H1 (cell line): ENCODE results near the gene TP73.

ENCODE experiments used
- BRCA1 ChIP-seq: IDR thresholded peaks from 2 replicates; pipeline ENCODE4 v1.6.1; 2012; ENCODE audit warnings: low read depth, low read length, improper control_type of control experiment
- EP300 ChIP-seq, 2 experiments: IDR thresholded peaks; 1 replicate in 1 of 2; 2 replicates in 1 of 2; pipeline ENCODE4 v1.6.1; 2011 to 2012; ENCODE audit warnings: low read depth in 2 of 2, low read length in 2 of 2, mild to moderate bottlenecking in 2 of 2, borderline replicate concordance in 1 of 2, inconsistent platforms in 1 of 2, moderate library complexity in 1 of 2
- GABPA ChIP-seq: IDR thresholded peaks from 2 replicates; pipeline ENCODE4 v1.6.1; 2011; ENCODE audit warnings: mild to moderate bottlenecking, low read length, moderate library complexity, borderline replicate concordance; ENCODE audit not compliant: insufficient read depth
- JUN ChIP-seq: IDR thresholded peaks from 2 replicates; pipeline ENCODE4 v1.6.1; 2011; ENCODE audit warnings: low read depth, mild to moderate bottlenecking, improper control_type of control experiment, low read length
- KDM1A ChIP-seq: fragments of 200-600, 300-600 bp; sonication (generic); IDR thresholded peaks from 2 replicates; pipeline ENCODE4 v1.7.1; 2016; ENCODE audit warnings: mild to moderate bottlenecking, low read length, borderline replicate concordance
- MAFK ChIP-seq: IDR thresholded peaks from 2 replicates; pipeline ENCODE4 v1.6.1; 2012; ENCODE audit warnings: low read depth, mild to moderate bottlenecking, improper control_type of control experiment, low read length
- NRF1 ChIP-seq: IDR thresholded peaks from 2 replicates; pipeline ENCODE4 v1.6.1; 2011; ENCODE audit warnings: mild to moderate bottlenecking, low read depth, low read length, improper control_type of control experiment
- POLR2A ChIP-seq, 2 experiments: IDR thresholded peaks; 1 replicate in 1 of 2; 2 replicates in 1 of 2; pipeline ENCODE4 v1.6.1; 2011; ENCODE audit warnings: low read depth in 2 of 2, low read length in 2 of 2, mild to moderate bottlenecking in 2 of 2; ENCODE audit errors: control extremely low read depth in 1 of 2
- POLR2AphosphoS5 ChIP-seq: IDR thresholded peaks from 2 replicates; pipeline ENCODE4 v1.6.1; 2011; ENCODE audit warnings: low read depth, low read length
- SP1 ChIP-seq: IDR thresholded peaks from 2 replicates; pipeline ENCODE4 v1.6.1; 2011; ENCODE audit warnings: low read depth, low read length
- TEAD4 ChIP-seq: IDR thresholded peaks from 2 replicates; pipeline ENCODE4 v1.6.1; 2012; ENCODE audit warnings: low read depth, low read length, inconsistent platforms, mixed read lengths
- ZNF274 ChIP-seq: IDR thresholded peaks from 2 replicates; pipeline ENCODE4 v1.7.0; 2012; ENCODE audit warnings: low read length, borderline replicate concordance; ENCODE audit errors: extremely low read depth
- TF ChIP-seq, protein P1 (sequence below): IDR thresholded peaks from 2 replicates; pipeline ENCODE4 v1.6.1; 2012; ENCODE audit warnings: inconsistent platforms
- TF ChIP-seq, protein P2 (sequence below), 3 experiments: IDR thresholded peaks; 1 replicate in 2 of 3; 2 replicates in 1 of 3; pipeline versions ENCODE4 v1.5.1 to v1.6.1; 2011; ENCODE audit warnings: low read length in 3 of 3, mild to moderate bottlenecking in 3 of 3, inconsistent platforms in 2 of 3, low read depth in 1 of 3, moderate library complexity in 1 of 3; ENCODE audit not compliant: insufficient read depth in 1 of 3; ENCODE audit errors: control extremely low read depth in 1 of 3

DNA sequence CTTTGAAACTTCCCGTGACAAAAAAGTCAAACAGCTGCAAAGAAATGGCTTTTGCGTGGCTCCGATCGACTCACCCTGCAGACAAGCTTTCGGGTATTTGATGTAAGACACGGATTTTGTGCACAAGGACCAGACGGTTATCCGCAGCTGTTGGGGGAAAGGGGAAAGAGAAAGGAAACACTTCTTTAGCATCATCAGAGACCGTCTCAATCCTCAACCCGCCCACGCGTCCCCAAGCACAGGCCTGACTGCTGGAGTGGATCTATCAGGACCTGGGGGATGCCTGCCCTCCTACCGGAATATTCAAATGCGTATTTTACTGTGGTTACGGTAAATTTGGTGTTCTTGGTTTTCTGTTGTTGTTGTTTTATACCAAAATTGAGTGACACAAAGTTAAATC lies 13.6 kb upstream of the TP73 start:
- no peak for TF ChIP-seq GABPA
- TF ChIP-seq, protein P1, sequence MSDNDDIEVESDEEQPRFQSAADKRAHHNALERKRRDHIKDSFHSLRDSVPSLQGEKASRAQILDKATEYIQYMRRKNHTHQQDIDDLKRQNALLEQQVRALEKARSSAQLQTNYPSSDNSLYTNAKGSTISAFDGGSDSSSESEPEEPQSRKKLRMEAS = no peak
- no peak for TF ChIP-seq BRCA1
- TF ChIP-seq SP1 = no peak
- no peak for TF ChIP-seq EP300 (IDR thresholded peaks at IDR 0.05; ENCODE audit: borderline replicate concordance in 1 of 2, low read depth in 2 of 2, low read length in 2 of 2)
- TF ChIP-seq, protein P2, sequence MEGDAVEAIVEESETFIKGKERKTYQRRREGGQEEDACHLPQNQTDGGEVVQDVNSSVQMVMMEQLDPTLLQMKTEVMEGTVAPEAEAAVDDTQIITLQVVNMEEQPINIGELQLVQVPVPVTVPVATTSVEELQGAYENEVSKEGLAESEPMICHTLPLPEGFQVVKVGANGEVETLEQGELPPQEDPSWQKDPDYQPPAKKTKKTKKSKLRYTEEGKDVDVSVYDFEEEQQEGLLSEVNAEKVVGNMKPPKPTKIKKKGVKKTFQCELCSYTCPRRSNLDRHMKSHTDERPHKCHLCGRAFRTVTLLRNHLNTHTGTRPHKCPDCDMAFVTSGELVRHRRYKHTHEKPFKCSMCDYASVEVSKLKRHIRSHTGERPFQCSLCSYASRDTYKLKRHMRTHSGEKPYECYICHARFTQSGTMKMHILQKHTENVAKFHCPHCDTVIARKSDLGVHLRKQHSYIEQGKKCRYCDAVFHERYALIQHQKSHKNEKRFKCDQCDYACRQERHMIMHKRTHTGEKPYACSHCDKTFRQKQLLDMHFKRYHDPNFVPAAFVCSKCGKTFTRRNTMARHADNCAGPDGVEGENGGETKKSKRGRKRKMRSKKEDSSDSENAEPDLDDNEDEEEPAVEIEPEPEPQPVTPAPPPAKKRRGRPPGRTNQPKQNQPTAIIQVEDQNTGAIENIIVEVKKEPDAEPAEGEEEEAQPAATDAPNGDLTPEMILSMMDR (IDR thresholded peaks at IDR 0.05; ENCODE audit: control extremely low read depth in 1 of 3, insufficient read depth in 1 of 3, low read depth in 1 of 3, low read length in 3 of 3) = no peak
- no peak for TF ChIP-seq TEAD4
- TF ChIP-seq ZNF274 = no peak
- no peak for TF ChIP-seq JUN
- no peak for TF ChIP-seq KDM1A
- no peak for TF ChIP-seq NRF1
- TF ChIP-seq MAFK = no peak
- no peak for TF ChIP-seq POLR2A (IDR thresholded peaks at IDR 0.05; ENCODE audit: control extremely low read depth in 1 of 2, low read depth in 2 of 2, low read length in 2 of 2)
- TF ChIP-seq POLR2AphosphoS5 = no peak
